A549 (cell line): ENCODE results near the gene MAMLD1. TPM values are rescaled to one million over a fixed set of nuclear protein-coding genes. Genes with fewer than 3 reads are reported as not detected.

Experiments
- ATAC-seq, 2 experiments: fragments of 200-7000 bp in 1 of 2; fragments of >200 bp in 1 of 2; cut with Nextera tagmentation in 1 of 2; cut with Tn5 transposase in 1 of 2; 3 replicates each; pipeline versions ENCODE4 v1.8.0 to v1.9.1; 2018 to 2020; ENCODE audit warnings: mild to moderate bottlenecking in 1 of 2, moderate library complexity in 1 of 2
- CTCF ChIA-PET: fragments of 300-600 bp; sonication (Branson Sonifier 250); formaldehyde crosslinking; extraction: SDS; loops from one replicate; lab custom pipeline; 2021; ENCODE audit warnings: antibody characterized with exemption, inconsistent platforms; lab: Yijun Ruan, JAX
- POLR2A ChIA-PET: fragments of 350-600 bp; formaldehyde crosslinking; extraction: SDS; loops from one replicate; lab custom pipeline; 2021; ENCODE audit warnings: antibody characterized with exemption, inconsistent platforms; lab: Yijun Ruan, JAX
- DNase-seq, 2 experiments: peaks; one replicate each; pipeline versions ENCODE4 v3.0.0 to v3.0.0-alpha.2; 2011 to 2016; ENCODE audit warnings: low read depth in 1 of 2, low spot score in 1 of 2
- FAIRE-seq: peaks from 2 replicates; lab custom pipeline; 2011; peaks lifted over from hg19 to GRCh38; lab: Jason Lieb, UNC
- H3K27ac ChIP-seq, 2 experiments: fragments of >200 bp; sonication (Bioruptor Twin); formaldehyde crosslinking; 3 replicates each; pipeline ENCODE4 v1.5.1; 2016 to 2017
- H3K4me1 ChIP-seq: fragments of >200 bp; sonication (Bioruptor Twin); formaldehyde crosslinking; 3 replicates; pipeline ENCODE4 v1.6.1; 2016
- H3K4me2 ChIP-seq: fragments of >200 bp; sonication (Bioruptor Twin); formaldehyde crosslinking; 3 replicates; pipeline ENCODE4 v1.6.1; 2016
- H3K4me3 ChIP-seq: fragments of >200 bp; sonication (Bioruptor Twin); formaldehyde crosslinking; 3 replicates; pipeline ENCODE4 v1.5.1; 2016
- H3K9me3 ChIP-seq: fragments of >200 bp; sonication (Bioruptor Twin); formaldehyde crosslinking; 3 replicates; pipeline ENCODE4 v1.6.1; 2016
- CBX2 ChIP-seq: fragments of 200-600 bp; sonication (generic); IDR thresholded peaks from 2 replicates; pipeline ENCODE4 v1.6.1; 2016; ENCODE audit warnings: low read depth, mild to moderate bottlenecking, borderline replicate concordance
- CEBPB ChIP-seq, 2 experiments: fragments of >200 bp in 1 of 2; sonication (Bioruptor Twin) in 1 of 2; formaldehyde crosslinking in 1 of 2; IDR thresholded peaks; 2 replicates each; pipeline ENCODE4 v1.6.1; 2012 to 2016
- E2F6 ChIP-seq: IDR thresholded peaks from 2 replicates; pipeline ENCODE4 v1.6.1; 2012; ENCODE audit warnings: low read depth, borderline replicate concordance
- ESRRA ChIP-seq: fragments of 150-350 bp; IDR thresholded peaks from 2 replicates; pipeline ENCODE4 v1.6.1; 2014; ENCODE audit warnings: mild to moderate bottlenecking, low read length, borderline replicate concordance
- GATA3 ChIP-seq: IDR thresholded peaks from 2 replicates; pipeline ENCODE4 v1.6.1; 2012; ENCODE audit warnings: borderline replicate concordance
- HDAC2 ChIP-seq: fragments of 200-600 bp; sonication (generic); IDR thresholded peaks from 2 replicates; pipeline ENCODE4 v1.6.1; 2016
- HES2 ChIP-seq: fragments of >200 bp; sonication (Bioruptor Twin); formaldehyde crosslinking; IDR thresholded peaks from 2 replicates; pipeline ENCODE4 v1.6.1; 2016
- HOXA7 ChIP-seq: fragments of 250-450 bp; sonication (Bioruptor Pico); IDR thresholded peaks from 2 replicates; pipeline ENCODE4 v1.5.0; 2020; ENCODE audit warnings: mild to moderate bottlenecking, moderate library complexity
- HOXB13 ChIP-seq: fragments of 250-450 bp; sonication (Bioruptor Pico); IDR thresholded peaks from 2 replicates; pipeline ENCODE4 v1.5.0; 2020; ENCODE audit warnings: low read depth, mild to moderate bottlenecking, moderate library complexity
- MAFK ChIP-seq: fragments of 450-650 bp; IDR thresholded peaks from 2 replicates; pipeline ENCODE4 v1.6.1; 2014; ENCODE audit not compliant: partially characterized antibody
- MAZ ChIP-seq: fragments of 150-350 bp; IDR thresholded peaks from 2 replicates; pipeline ENCODE4 v1.6.1; 2014; ENCODE audit warnings: antibody characterized with exemption, low read depth, low read length, borderline replicate concordance
- MYC ChIP-seq: IDR thresholded peaks from 2 replicates; pipeline ENCODE4 v1.6.1; 2012; ENCODE audit warnings: mild to moderate bottlenecking, inconsistent platforms, low read length, improper control_type of control experiment, borderline replicate concordance
- NFE2L2 ChIP-seq: fragments of 150-350 bp; conservative IDR thresholded peaks from 2 replicates; pipeline ENCODE4 v1.6.1; 2014; ENCODE audit warnings: low read length
- PBX3 ChIP-seq: IDR thresholded peaks from 2 replicates; pipeline ENCODE4 v1.6.1; 2012
- PHF8 ChIP-seq: fragments of 200-600 bp; sonication (generic); IDR thresholded peaks from 2 replicates; pipeline ENCODE4 v1.6.1; 2016; ENCODE audit warnings: low read depth, mild to moderate bottlenecking, antibody characterized with exemption, moderate library complexity, borderline replicate concordance
- POLR2AphosphoS2 ChIP-seq: conservative IDR thresholded peaks from 2 replicates; pipeline ENCODE4 v1.6.1; 2012; ENCODE audit warnings: low read length, improper control_type of control experiment, inconsistent platforms
- RFX5 ChIP-seq: fragments of 450-650 bp; IDR thresholded peaks from 2 replicates; pipeline ENCODE4 v1.7.1; 2014; ENCODE audit warnings: antibody characterized with exemption, mild to moderate bottlenecking, moderate library complexity
- RNF2 ChIP-seq: fragments of 200-600 bp; sonication (generic); IDR thresholded peaks from 2 replicates; pipeline ENCODE4 v1.6.1; 2016; ENCODE audit warnings: low read depth, mild to moderate bottlenecking, antibody characterized with exemption, moderate library complexity, borderline replicate concordance
- USF2 ChIP-seq: fragments of 450-650 bp; IDR thresholded peaks from 2 replicates; pipeline ENCODE4 v1.6.1; 2014; ENCODE audit warnings: antibody characterized with exemption
- ZNF302 ChIP-seq: fragments of 250-450 bp; sonication (Bioruptor Pico); IDR thresholded peaks from 2 replicates; pipeline ENCODE4 v1.9.0; 2021; ENCODE audit warnings: inconsistent platforms, mild to moderate bottlenecking, moderate library complexity
- ZSCAN20 ChIP-seq: fragments of 250-450 bp; sonication (Bioruptor Pico); IDR thresholded peaks from 2 replicates; pipeline ENCODE4 v1.8.0; 2022; ENCODE audit warnings: mild to moderate bottlenecking, moderate library complexity
- WGBS: methylation state at CpG from one replicate; pipeline ENCODE4 v1.1.6; 2017; ENCODE audit errors: missing lambda C conversion rate; 5-methylcytosine and 5-hydroxymethylcytosine counted together
- polyA plus RNA-seq, 4 experiments: library from polyadenylated mRNA; depleted of rRNA in 3 of 4; stranded (reverse); fragments of >200 nt; fragmentation: RNase III in 1 of 4; extraction: RNeasy Plus Mini Kit Qiagen cat#74134 plus additional on column Dnase treatment in 1 of 4; gene quantifications; 2 replicates in 3 of 4; 3 replicates in 1 of 4; pipeline ENCODE4 v1.2.3, GENCODE V29; 2011 to 2017
- TF ChIP-seq, protein P1 (sequence below): fragments of 200-600 bp; sonication (generic); IDR thresholded peaks from 2 replicates; pipeline ENCODE4 v1.6.1; 2016; ENCODE audit warnings: antibody characterized with exemption, mild to moderate bottlenecking, moderate library complexity

Gene MAMLD1
- polyA plus RNA-seq, 2 of the 4 experiments (the other 2 are of a cell fraction), result 1.2 to 2.3 TPM

DNA sequence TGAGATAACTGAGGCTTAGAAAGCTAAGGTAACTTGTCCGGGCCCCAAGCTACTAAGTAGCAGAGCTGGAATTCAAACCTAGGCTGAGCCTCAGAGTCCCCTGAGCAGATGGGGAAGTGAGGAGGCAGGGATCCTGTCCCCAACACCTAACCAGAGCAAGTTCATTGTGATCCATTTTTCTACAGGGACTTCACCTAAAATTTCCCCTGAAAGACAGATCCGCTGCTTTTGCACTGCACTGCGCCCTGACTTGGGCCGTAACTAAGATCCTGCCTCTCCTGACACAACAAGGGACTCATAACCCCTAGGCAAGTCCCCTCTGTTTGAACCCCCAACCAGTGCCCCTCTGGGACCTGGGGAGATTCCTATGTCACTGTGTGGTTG is 179.7 kb downstream of the MAMLD1 start:
- no peak overlapping the region for H3K27ac ChIP-seq
- 96% methylated on average over 3 of the region's 4 CpGs for WGBS
- FAIRE-seq, result no peak
- H3K4me2 ChIP-seq, result no peak overlapping the region
- H3K4me1 ChIP-seq, result peaks cover 6% of the 10 kb centered on the region; the same call in 2 of the 3 replicates
- TF ChIP-seq HOXA7, result no peak
- no peak for TF ChIP-seq GATA3
- TF ChIP-seq CBX2, result no peak
- TF ChIP-seq POLR2AphosphoS2, result no peak
- no peak for TF ChIP-seq HDAC2
- TF ChIP-seq ESRRA, result no peak
- no peak for TF ChIP-seq HOXB13 (CRISPR knock-in tag)
- no peak for TF ChIP-seq MAFK
- TF ChIP-seq ZNF302 (CRISPR knock-in tag), result no peak
- TF ChIP-seq CEBPB (IDR thresholded peaks at IDR 0.05), result no peak
- TF ChIP-seq E2F6, result no peak
- TF ChIP-seq RNF2, result no peak
- no peak for TF ChIP-seq HES2
- TF ChIP-seq PHF8, result no peak
- no peak for TF ChIP-seq PBX3
- TF ChIP-seq, protein P1, sequence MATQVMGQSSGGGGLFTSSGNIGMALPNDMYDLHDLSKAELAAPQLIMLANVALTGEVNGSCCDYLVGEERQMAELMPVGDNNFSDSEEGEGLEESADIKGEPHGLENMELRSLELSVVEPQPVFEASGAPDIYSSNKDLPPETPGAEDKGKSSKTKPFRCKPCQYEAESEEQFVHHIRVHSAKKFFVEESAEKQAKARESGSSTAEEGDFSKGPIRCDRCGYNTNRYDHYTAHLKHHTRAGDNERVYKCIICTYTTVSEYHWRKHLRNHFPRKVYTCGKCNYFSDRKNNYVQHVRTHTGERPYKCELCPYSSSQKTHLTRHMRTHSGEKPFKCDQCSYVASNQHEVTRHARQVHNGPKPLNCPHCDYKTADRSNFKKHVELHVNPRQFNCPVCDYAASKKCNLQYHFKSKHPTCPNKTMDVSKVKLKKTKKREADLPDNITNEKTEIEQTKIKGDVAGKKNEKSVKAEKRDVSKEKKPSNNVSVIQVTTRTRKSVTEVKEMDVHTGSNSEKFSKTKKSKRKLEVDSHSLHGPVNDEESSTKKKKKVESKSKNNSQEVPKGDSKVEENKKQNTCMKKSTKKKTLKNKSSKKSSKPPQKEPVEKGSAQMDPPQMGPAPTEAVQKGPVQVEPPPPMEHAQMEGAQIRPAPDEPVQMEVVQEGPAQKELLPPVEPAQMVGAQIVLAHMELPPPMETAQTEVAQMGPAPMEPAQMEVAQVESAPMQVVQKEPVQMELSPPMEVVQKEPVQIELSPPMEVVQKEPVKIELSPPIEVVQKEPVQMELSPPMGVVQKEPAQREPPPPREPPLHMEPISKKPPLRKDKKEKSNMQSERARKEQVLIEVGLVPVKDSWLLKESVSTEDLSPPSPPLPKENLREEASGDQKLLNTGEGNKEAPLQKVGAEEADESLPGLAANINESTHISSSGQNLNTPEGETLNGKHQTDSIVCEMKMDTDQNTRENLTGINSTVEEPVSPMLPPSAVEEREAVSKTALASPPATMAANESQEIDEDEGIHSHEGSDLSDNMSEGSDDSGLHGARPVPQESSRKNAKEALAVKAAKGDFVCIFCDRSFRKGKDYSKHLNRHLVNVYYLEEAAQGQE, result no peak
- no peak for TF ChIP-seq RFX5
- TF ChIP-seq ZSCAN20 (CRISPR knock-in tag), result no peak
- no peak for TF ChIP-seq NFE2L2
- no peak for DNase-seq
- no peak for ATAC-seq
- ChIA-PET POLR2A (no interaction called here), CTCF (no interaction called here)
- no peak overlapping the region for H3K4me3 ChIP-seq
- 0 out of 3 replicates have a peak, but pooled peaks cover 4% of the 10 kb centered on the region for H3K9me3 ChIP-seq

DNA sequence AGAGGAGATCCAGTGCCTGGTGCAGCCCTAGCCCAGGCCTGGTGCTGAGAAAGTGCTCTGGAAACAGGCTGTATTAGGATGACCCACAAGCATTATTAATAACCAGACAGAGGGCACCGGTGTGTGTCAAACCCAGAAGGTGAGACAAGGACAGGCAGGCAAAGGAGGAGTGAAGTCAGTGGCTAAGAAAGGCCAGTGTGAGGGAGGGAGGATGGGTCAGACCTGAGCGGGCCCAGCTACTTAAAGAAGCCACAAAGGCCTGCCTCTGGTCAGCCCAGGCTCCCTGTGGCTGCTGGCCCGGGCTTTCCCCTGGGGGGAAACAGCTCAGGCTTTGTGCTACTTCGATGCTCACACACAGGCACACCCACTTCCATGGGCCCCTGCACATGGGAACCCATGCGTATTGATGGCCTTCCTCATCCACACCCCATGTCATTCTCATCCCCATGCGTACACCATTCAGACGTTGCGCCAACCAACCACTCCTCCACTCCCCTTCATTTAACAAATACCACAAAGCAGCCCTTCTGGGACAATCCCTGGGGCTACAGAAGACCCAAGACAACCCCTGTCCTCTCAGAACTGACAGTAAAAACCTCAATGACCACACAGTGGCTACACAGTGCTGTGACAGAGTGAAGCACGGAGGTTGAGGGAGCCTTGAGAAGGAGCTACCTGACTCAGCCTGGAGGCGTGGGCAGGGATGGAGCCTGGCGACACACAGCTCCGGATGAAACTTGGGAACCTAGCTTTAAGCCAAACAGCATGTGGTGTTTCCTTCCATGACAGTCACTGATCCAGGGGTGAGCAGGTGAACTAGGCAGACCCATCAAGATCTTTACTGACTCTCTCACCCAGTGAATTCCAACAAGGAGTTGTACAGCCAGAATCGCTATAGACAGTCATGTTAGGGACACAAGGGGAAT is 180.4 kb downstream of the MAMLD1 start:
- no peak for TF ChIP-seq MAFK
- no peak for TF ChIP-seq MYC
- TF ChIP-seq GATA3, result no peak
- no peak for TF ChIP-seq MAZ
- no peak for TF ChIP-seq CBX2
- no peak for TF ChIP-seq PHF8
- TF ChIP-seq USF2, result no peak
- no peak for TF ChIP-seq ESRRA
- H3K9me3 ChIP-seq, result 0 out of 3 replicates have a peak, but pooled peaks cover under 1% of the 10 kb centered on the region
- WGBS, result 81% methylated on average over 13 of the region's 13 CpGs
- POLR2A ChIA-PET, result no interaction called here
- H3K4me2 ChIP-seq, result no peak overlapping the region
- H3K27ac ChIP-seq, result no peak overlapping the region
- no peak for FAIRE-seq
- H3K4me1 ChIP-seq, result peaks cover 9% of the 10 kb centered on the region; the same call in 2 of the 3 replicates
- DNase-seq, result no peak
- no peak for ATAC-seq
- CTCF ChIA-PET, result interaction anchor here (0.6 to 1.5 kb wide), 6 partner anchors 21 to 186 kb away, joined by 3 to 5 read pairs (median 3); no protein-coding TSS in a partner anchor
- no peak overlapping the region for H3K4me3 ChIP-seq
